GM04504 (cell line): ENCODE measurements around the gene ASTN2.

ENCODE experiments used
- DNase-seq: peaks from one replicate; pipeline ENCODE4 v3.0.0-alpha.2; 2012; ENCODE audit warnings: low read depth

The ASTN2 gene

GRCh38 chr9:116452227-116452626 is 962.6 kb downstream of the ASTN2 start:
- DNase-seq = no peak

- DNase-seq = no peak
These were observed 963.2 kb downstream of the ASTN2 start for GRCh38 chr9:116451500-116452115.

GRCh38 chr9:116450378-116451139 is 964.3 kb downstream of the ASTN2 start:
- DNase-seq = no peak

GRCh38 chr9:116449949-116450348 is 964.9 kb downstream of the ASTN2 start:
- DNase-seq = no peak

GRCh38 chr9:116448431-116448830 is 966.4 kb downstream of the ASTN2 start:
- DNase-seq = no peak

- no peak for DNase-seq
These were observed 966.9 kb downstream of the ASTN2 start for GRCh38 chr9:116447934-116448333.

GRCh38 chr9:116442528-116442927 is 972.3 kb downstream of the ASTN2 start:
- no peak for DNase-seq

GRCh38 chr9:116437411-116438370 is 977.2 kb downstream of the ASTN2 start:
- DNase-seq = no peak

GRCh38 chr9:116436121-116436520 is 978.7 kb downstream of the ASTN2 start:
- DNase-seq = no peak

GRCh38 chr9:116435706-116436105 is 979.2 kb downstream of the ASTN2 start:
- DNase-seq = no peak

GRCh38 chr9:116434314-116434713 is 980.5 kb downstream of the ASTN2 start:
- DNase-seq = no peak

GRCh38 chr9:116432051-116432450 is 982.8 kb downstream of the ASTN2 start:
- no peak for DNase-seq

GRCh38 chr9:116430849-116431248 is 984.0 kb downstream of the ASTN2 start:
- no peak for DNase-seq

GRCh38 chr9:116425244-116425643 is 989.6 kb downstream of the ASTN2 start:
- no peak for DNase-seq

GRCh38 chr9:116423149-116423548 is 991.7 kb downstream of the ASTN2 start:
- DNase-seq = no peak

GRCh38 chr9:116422119-116422979 is 992.5 kb downstream of the ASTN2 start:
- no peak for DNase-seq

- peak; percentile 10 for DNase-seq
These were observed 993.8 kb downstream of the ASTN2 start for GRCh38 chr9:116420993-116421538.

GRCh38 chr9:116419181-116419580 is 995.7 kb downstream of the ASTN2 start:
- DNase-seq = no peak

- no peak for DNase-seq
These were observed 997.4 kb downstream of the ASTN2 start for GRCh38 chr9:116417464-116417863.

GRCh38 chr9:116416421-116416820 is 998.4 kb downstream of the ASTN2 start:
- no peak for DNase-seq

- DNase-seq = no peak
These were observed 1000.5 kb downstream of the ASTN2 start for GRCh38 chr9:116414374-116414773.
